ENCODE results near the gene EVA1B.

EVA1B gene

DNA sequence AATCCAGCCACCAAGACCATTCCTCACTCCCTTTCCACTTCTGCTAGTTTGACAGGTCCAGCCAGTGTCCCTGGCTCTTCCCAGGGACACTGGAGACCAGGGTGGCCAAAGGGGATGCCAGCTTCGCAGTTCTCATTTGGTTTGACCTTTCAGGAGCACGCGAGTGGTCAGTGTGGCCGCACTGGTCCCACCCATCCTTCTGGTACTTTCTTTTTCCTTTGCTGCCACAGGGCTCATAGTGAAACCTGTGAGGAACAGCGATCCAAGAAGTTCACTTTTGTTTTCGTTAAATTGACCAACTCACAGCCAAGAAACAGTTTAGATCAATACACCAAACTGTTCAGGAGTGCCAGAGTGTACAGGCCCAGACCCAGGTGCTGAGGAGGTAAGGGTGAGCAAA, 14.4 kb upstream of the EVA1B start:
- H3K27me3 ChIP-seq: no peaks in the 10 kb centered on the region
- H3K4me2 ChIP-seq: peak overlapping the region; percentile 96
- H3K4me1 ChIP-seq: peaks cover 91% of the 10 kb centered on the region
- H4K20me1 ChIP-seq: no peaks in the 10 kb centered on the region
- H3K9me3 ChIP-seq: 0 out of 2 replicates have a peak, but pooled peaks cover 4% of the 10 kb centered on the region
- no peak overlapping the region for H3K4me3 ChIP-seq
- peaks cover 4% of the 10 kb centered on the region; the same call in 1 of the 2 replicates for H3K36me3 ChIP-seq
- H3K27ac ChIP-seq: peak overlapping the region; percentile 77
- H3K9ac ChIP-seq: peak overlapping the region; percentile 60; the same call in 1 of the 2 replicates
- no peak for TF ChIP-seq Cebpa-rat (IDR thresholded peaks at IDR 0.05)

DNA sequence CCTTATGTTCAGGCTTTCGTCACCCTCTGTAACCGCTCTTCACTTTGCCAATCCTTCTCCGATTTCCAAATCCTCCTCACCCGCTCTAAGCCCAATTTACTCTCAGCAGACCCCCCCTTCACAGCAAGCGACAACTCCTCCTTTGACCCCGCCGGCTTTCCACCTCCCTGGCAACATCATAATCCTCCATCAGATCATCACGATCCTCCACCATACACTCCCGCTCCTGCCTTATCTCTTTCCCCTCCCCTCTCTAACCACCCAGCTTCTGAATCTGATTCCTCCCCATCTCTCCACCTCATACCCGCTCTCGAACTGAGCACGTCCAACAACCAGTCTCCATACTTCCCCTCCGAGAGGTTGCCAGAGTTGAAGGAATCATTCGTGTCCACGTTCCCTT, 7.5 kb upstream of the EVA1B start:
- no peak overlapping the region for H3K27ac ChIP-seq

DNA sequence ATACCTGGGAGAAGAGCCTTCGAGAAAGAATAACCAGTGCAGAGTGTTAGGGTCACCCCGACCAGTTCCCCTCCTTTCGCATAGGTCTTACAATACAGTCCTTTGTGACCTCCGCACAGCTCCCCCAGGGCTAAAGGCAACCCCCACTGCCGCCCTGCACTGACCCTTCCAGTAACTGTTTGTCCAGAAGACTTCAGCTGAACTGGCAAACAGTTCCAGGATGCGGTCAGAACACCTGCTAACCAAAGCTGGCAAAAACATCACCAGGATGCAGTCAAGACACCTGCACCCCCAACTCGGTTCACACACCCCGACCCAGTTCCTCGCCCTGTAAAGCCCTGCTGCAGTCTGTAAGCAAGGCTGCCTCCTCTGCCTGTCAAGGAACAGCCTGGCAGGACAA, 6.4 kb upstream of the EVA1B start:
- H3K27ac ChIP-seq: no peak overlapping the region
- no peak for TF ChIP-seq Cebpa-rat (IDR thresholded peaks at IDR 0.05)
- no peaks in the 10 kb centered on the region for H4K20me1 ChIP-seq
- peaks cover 29% of the 10 kb centered on the region for H3K4me1 ChIP-seq
- no peaks in the 10 kb centered on the region for H3K27me3 ChIP-seq
- no peak overlapping the region; the same call in 1 of the 2 replicates for H3K4me2 ChIP-seq
- H3K9ac ChIP-seq: no peak overlapping the region
- 0 out of 2 replicates have a peak, but pooled peaks cover 8% of the 10 kb centered on the region for H3K9me3 ChIP-seq
- H3K4me3 ChIP-seq: no peak overlapping the region
- no peaks in the 10 kb centered on the region for H3K36me3 ChIP-seq

More for the DNA sequence above, 7.5 kb upstream of the EVA1B start:
- H3K36me3 ChIP-seq: no peaks in the 10 kb centered on the region
- TF ChIP-seq Cebpa-rat (IDR thresholded peaks at IDR 0.05): no peak
- no peaks in the 10 kb centered on the region for H4K20me1 ChIP-seq
- no peaks in the 10 kb centered on the region for H3K27me3 ChIP-seq
- H3K4me3 ChIP-seq: no peak overlapping the region
- no peak overlapping the region for H3K9ac ChIP-seq
- no peak overlapping the region for H3K4me2 ChIP-seq
- H3K9me3 ChIP-seq: 0 out of 2 replicates have a peak, but pooled peaks cover 8% of the 10 kb centered on the region
- peaks cover 36% of the 10 kb centered on the region for H3K4me1 ChIP-seq

DNA sequence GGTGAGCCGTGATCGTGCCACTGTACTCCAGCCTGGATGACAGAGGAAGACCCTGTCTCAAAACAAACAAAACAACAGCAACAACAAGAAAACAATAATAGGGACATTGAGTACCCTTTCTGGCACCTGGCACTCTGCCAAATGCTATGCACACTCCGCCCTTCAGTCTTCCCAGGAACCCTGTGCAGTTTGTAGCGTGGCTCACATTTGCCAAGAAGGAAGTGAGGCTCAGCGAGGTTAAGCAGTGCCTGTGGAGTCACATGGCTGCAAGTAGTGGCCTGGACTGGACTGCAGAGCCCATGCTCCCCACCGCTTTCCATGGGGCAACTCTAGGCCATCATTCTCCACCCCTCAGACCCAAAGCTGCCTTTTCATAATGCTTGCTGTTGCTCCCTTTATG, 5.3 kb upstream of the EVA1B start:
- no peaks in the 10 kb centered on the region for H3K36me3 ChIP-seq
- H3K4me1 ChIP-seq: peaks cover 31% of the 10 kb centered on the region
- H3K9ac ChIP-seq: no peak overlapping the region
- H3K27me3 ChIP-seq: no peaks in the 10 kb centered on the region
- H3K9me3 ChIP-seq: 0 out of 2 replicates have a peak, but pooled peaks cover 8% of the 10 kb centered on the region
- no peak overlapping the region for H3K27ac ChIP-seq
- no peak overlapping the region for H3K4me3 ChIP-seq
- H3K4me2 ChIP-seq: no peak overlapping the region
- H4K20me1 ChIP-seq: no peaks in the 10 kb centered on the region
- TF ChIP-seq Cebpa-rat (IDR thresholded peaks at IDR 0.05): no peak

DNA sequence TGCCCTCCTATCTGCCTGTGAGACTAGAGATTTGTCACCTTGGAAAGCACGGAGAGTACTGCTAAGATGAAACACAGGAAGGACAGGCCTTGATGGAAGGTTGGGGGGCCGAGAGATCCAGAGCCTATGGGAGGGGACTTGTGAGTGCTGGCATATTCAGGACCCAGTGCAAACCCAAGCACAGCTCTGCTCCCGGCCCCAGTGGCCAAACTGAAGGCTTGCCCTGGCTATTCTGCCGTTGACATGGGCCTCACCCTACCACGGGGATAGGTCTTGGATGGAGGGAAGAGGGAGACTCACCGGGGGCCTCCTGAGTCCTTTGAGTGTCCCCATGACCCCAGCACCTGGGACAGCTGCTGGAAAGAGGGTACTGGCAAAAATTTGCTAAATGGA, 4.6 kb upstream of the EVA1B start:
- no peak overlapping the region for H3K4me3 ChIP-seq
- 0 out of 2 replicates have a peak, but pooled peaks cover 4% of the 10 kb centered on the region for H3K9me3 ChIP-seq
- H3K27me3 ChIP-seq: no peaks in the 10 kb centered on the region
- H3K4me2 ChIP-seq: no peak overlapping the region
- H3K4me1 ChIP-seq: peaks cover 26% of the 10 kb centered on the region
- H4K20me1 ChIP-seq: no peaks in the 10 kb centered on the region
- TF ChIP-seq Cebpa-rat (IDR thresholded peaks at IDR 0.05): no peak
- no peak overlapping the region for H3K9ac ChIP-seq
- H3K27ac ChIP-seq: no peak overlapping the region
- H3K36me3 ChIP-seq: no peaks in the 10 kb centered on the region

DNA sequence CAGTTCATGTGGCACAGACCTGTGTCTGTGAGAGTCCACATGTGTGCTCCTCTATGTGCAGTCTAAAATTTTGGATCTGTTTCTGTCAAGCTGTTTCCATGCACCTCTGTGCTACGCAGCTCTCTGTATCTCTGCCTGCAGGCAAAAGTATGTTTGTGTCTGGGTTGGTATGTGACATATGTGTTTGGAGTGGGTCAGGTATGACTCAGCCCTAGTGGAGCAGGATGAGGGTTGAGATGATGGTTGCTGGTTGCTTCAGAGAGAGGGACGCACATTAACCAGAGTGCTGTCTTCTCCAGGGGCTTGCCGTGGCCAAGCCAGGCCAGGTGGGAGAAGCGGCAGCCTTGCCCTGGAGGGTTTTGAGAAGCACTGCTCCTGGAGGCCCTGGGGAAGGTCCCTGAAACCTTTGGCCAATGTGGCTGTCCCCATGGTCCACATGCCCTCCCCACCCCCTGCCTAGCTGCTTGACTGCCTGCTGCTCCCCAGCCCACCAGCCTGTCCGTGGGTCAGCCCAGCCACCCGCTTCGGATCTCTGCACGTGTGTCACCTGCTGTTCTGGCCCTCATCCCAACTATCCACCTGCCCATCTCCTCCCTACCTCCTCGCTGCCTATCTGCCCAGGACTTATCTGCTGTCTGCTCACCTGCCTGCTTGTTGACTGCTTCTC, 4.1 kb upstream of the EVA1B start:
- Histone ChIP-seq H3K4me2 (no peak overlapping the region), H3K9ac (no peak overlapping the region), H4K20me1 (peaks cover under 1% of the 10 kb centered on the region; the same call in 1 of the 2 replicates), H3K4me1 (peaks cover 29% of the 10 kb centered on the region), H3K36me3 (no peaks in the 10 kb centered on the region), H3K9me3 (0 out of 2 replicates have a peak, but pooled peaks cover 3% of the 10 kb centered on the region), H3K27ac (no peak overlapping the region), H3K27me3 (no peaks in the 10 kb centered on the region), H3K4me3 (no peak overlapping the region)
- no peak for TF ChIP-seq Cebpa-rat (IDR thresholded peaks at IDR 0.05)

DNA sequence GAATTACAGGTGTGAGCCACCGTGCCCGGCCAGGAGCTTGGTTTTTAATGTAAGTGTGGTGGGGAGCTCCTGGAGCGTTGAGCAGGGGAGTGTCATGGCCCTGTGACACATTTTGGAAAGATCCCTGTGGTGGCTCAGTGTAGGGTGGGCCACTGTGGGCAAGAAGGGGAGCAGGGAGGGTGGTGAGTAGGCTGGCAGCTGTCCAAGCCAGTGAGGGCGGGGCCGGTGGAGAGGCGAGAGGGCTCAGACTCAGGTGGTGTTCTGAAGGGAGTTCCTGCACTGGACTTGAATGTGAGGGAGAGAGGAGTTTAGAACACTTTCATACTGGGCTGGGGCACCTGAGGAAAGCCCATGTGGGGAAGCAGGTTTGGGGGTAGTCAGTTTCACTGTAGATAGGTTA, 3.1 kb upstream of the EVA1B start:
- H3K4me1 ChIP-seq: peaks cover 39% of the 10 kb centered on the region
- TF ChIP-seq Cebpa-rat (IDR thresholded peaks at IDR 0.05): no peak

DNA sequence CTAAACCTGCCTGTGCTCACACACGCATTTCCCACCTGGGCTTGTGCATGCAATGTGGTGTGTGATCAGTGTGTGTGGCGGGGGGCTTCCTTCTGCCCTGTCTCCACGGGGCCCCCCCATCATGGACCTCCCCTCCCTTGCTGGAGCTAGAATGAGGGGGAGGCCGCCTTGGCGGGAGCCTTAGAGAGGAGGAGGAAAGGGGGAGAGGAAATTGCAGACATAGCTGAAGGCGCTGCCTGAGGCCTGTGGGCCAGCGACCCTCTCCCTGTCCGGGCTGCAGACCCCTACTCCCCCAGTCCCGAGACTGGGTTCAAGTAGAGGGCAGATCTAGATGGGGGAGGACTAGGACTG, 883 bp upstream of the EVA1B start:
- TF ChIP-seq Cebpa-rat (IDR thresholded peaks at IDR 0.05): no peak
- H3K27ac ChIP-seq: no peak overlapping the region
- no peaks in the 10 kb centered on the region for H3K27me3 ChIP-seq
- H3K36me3 ChIP-seq: no peaks in the 10 kb centered on the region
- peak overlapping the region; percentile 87; the same call in 1 of the 2 replicates for H3K4me3 ChIP-seq
- H3K9ac ChIP-seq: no peak overlapping the region
- H3K4me1 ChIP-seq: peaks cover 53% of the 10 kb centered on the region
- H3K4me2 ChIP-seq: peak overlapping the region; percentile 97
- peaks cover 11% of the 10 kb centered on the region for H4K20me1 ChIP-seq
- no peaks in the 10 kb centered on the region for H3K9me3 ChIP-seq

More for the DNA sequence above, 3.1 kb upstream of the EVA1B start:
- Histone ChIP-seq H3K9me3 (no peaks in the 10 kb centered on the region), H3K36me3 (no peaks in the 10 kb centered on the region), H3K9ac (no peak overlapping the region), H3K27ac (no peak overlapping the region), H3K27me3 (no peaks in the 10 kb centered on the region), H3K4me2 (0 out of 2 replicates have a peak overlapping the region, but pooled peaks have one; percentile 14), H4K20me1 (peaks cover 11% of the 10 kb centered on the region), H3K4me3 (no peak overlapping the region)

DNA sequence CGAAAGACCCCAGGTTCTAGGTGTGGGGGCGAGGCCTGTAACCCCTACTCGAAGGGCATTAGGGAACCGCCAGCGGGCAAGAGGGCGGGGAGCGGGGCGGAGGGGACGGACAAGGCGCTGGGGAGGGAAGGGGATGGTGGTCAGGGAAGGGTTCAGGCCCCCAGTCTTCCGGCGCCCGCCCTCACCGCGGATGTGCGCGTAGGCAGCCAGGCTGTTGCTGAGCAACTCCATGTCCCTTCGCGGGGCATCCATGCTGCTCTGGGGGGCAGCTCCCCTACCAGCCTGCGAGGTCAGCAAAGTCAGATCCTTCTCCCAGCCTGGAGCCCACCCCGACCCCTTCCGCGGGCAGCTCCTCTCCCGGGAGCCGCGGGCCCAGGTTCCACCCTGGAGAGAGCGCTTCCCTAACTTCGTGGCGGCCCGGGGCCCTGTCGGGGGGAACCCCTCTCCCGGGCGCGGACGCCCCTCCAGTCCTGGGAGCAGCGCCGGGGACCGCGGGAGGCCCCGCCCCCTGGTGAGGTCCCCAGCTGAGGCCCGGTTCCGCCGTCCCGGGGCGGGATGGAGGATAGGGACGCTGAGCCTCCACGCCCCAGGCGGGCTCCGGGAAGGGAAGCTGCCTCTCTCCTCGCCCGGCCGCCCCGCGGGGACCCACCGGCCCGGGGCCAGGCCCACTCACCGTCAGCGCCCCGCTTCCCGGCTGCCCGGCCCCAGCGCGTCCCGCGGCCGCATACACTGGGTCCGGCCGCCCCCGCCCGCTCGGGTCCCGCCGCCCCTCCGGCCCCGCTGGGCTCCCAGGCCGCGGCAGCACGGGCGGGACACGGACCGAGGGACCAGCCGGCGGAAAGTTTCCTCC, 434 bp downstream of the EVA1B start:
- Histone ChIP-seq H4K20me1 (peaks cover 11% of the 10 kb centered on the region), H3K4me1 (peaks cover 53% of the 10 kb centered on the region), H3K4me3 (peak overlapping the region; percentile 87), H3K9ac (peak overlapping the region; percentile 79), H3K27me3 (no peaks in the 10 kb centered on the region), H3K36me3 (no peaks in the 10 kb centered on the region), H3K9me3 (no peaks in the 10 kb centered on the region), H3K27ac (peak overlapping the region; percentile 74), H3K4me2 (peak overlapping the region; percentile 97)
- no peak for TF ChIP-seq Cebpa-rat (IDR thresholded peaks at IDR 0.05)

Measured in BLaER1 (cell line).